K562 (cell line): Measurements from ENCODE around the gene PRCC. TPM values are rescaled to one million over a fixed set of nuclear protein-coding genes. Genes with fewer than 3 reads are reported as not detected.

Source experiments
- ATAC-seq: fragments of 200-7000 bp; cut with Tn5 transposase; 3 replicates; pipeline ENCODE4 v1.9.1; 2020; ENCODE audit warnings: moderate library complexity
- BruUV-seq: library from RNA; stranded (reverse); fragments of 400-500 nt; replicated peaks from 2 replicates; lab custom pipeline; 2021; lab: Mats Ljungman, UMichigan
- CTCF ChIA-PET: fragments of 300-600 bp; formaldehyde crosslinking; extraction: SDS; loops from one replicate; lab custom pipeline; 2021; ENCODE audit warnings: low intra/inter-chr PET ratio; lab: Yijun Ruan, JAX
- POLR2A ChIA-PET: fragments of 300-600, 350-650 bp; sonication (Branson Sonifier 250); formaldehyde crosslinking; extraction: SDS; loops from one replicate; lab custom pipeline; 2021; ENCODE audit warnings: antibody characterized with exemption, inconsistent platforms; lab: Yijun Ruan, JAX
- DNase-seq, 4 experiments: peaks; one replicate each; pipeline versions ENCODE4 v3.0.0 to v3.0.0-alpha.2; 2011 to 2018; ENCODE audit warnings: low spot score in 3 of 4, mixed read lengths in 3 of 4; ENCODE audit errors: extremely low read depth in 1 of 4
- FAIRE-seq: peaks from 2 replicates; lab custom pipeline; 2011; peaks lifted over from hg19 to GRCh38; lab: Jason Lieb, UNC
- H2AFZ ChIP-seq: 2 replicates; pipeline ENCODE4 v1.6.0; 2011; ENCODE audit warnings: low read depth, low read length, control low read depth, inconsistent platforms
- H3K27ac ChIP-seq: fragments of 200-600 bp; 3 replicates; pipeline ENCODE4 v1.8.0; 2011; ENCODE audit warnings: low read depth, mild to moderate bottlenecking, control low read depth, inconsistent platforms, low read length, moderate library complexity, mixed read lengths; ENCODE audit errors: extremely low read depth
- H3K27me3 ChIP-seq, 2 experiments: fragments of 300-600 bp in 1 of 2; 2 replicates in 1 of 2; 3 replicates in 1 of 2; pipeline versions ENCODE4 v1.6.0 to v1.8.0; 2011; ENCODE audit warnings: inconsistent platforms in 2 of 2, low read length in 2 of 2, mild to moderate bottlenecking in 1 of 2, mixed read lengths in 1 of 2, moderate library complexity in 1 of 2; ENCODE audit not compliant: control insufficient read depth in 2 of 2, insufficient read depth in 2 of 2
- H3K36me3 ChIP-seq: fragments of 300-600 bp; 3 replicates; pipeline ENCODE4 v1.8.0; 2011; ENCODE audit warnings: mild to moderate bottlenecking, low read length, inconsistent platforms; ENCODE audit not compliant: control insufficient read depth, insufficient read depth
- H3K4me1 ChIP-seq, 2 experiments: fragments of 200-600 bp in 1 of 2; replicated peaks in 1 of 2; 2 replicates in 1 of 2; 3 replicates in 1 of 2; pipeline versions ENCODE4 v1.5.1 to v1.8.0; 2011; ENCODE audit warnings: inconsistent platforms in 2 of 2, low read length in 2 of 2, mild to moderate bottlenecking in 1 of 2, mixed read lengths in 1 of 2, moderate library complexity in 1 of 2; ENCODE audit not compliant: control insufficient read depth in 2 of 2, insufficient read depth in 2 of 2
- H3K4me2 ChIP-seq: 2 replicates; pipeline ENCODE4 v1.6.1; 2011; ENCODE audit warnings: low read length, control low read depth, inconsistent platforms, mixed read lengths; ENCODE audit not compliant: insufficient read depth
- H3K4me3 ChIP-seq: fragments of 200-600 bp; sonication (generic), shearing (Covaris generic); 2 replicates; pipeline ENCODE4 v1.5.1; 2016; ENCODE audit warnings: control low read depth, inconsistent platforms
- H3K79me2 ChIP-seq: fragments of 200-600 bp; 3 replicates; pipeline ENCODE4 v1.8.0; 2011; ENCODE audit warnings: low read length, inconsistent platforms; ENCODE audit not compliant: control insufficient read depth, insufficient read depth
- H3K9ac ChIP-seq, 2 experiments: 2 replicates each; pipeline versions ENCODE4 v1.6.0 to v1.6.1; 2011; ENCODE audit warnings: low read depth in 2 of 2, low read length in 2 of 2, control low read depth in 1 of 2, inconsistent platforms in 1 of 2, mild to moderate bottlenecking in 1 of 2, mixed read lengths in 1 of 2; ENCODE audit not compliant: insufficient read depth in 1 of 2
- H3K9me1 ChIP-seq: one replicate; pipeline ENCODE4 v1.6.0; 2011; ENCODE audit warnings: inconsistent platforms, mild to moderate bottlenecking, low read length, moderate library complexity; ENCODE audit not compliant: control insufficient read depth, insufficient read depth
- H3K9me3 ChIP-seq: replicated peaks from 2 replicates; pipeline ENCODE4 v1.5.1; 2011; ENCODE audit warnings: low read depth, low read length, inconsistent platforms; ENCODE audit not compliant: control insufficient read depth, insufficient read depth
- H4K20me1 ChIP-seq: replicated peaks from 2 replicates; pipeline ENCODE4 v1.6.1; 2011; ENCODE audit warnings: low read length, inconsistent platforms, mixed read lengths; ENCODE audit not compliant: control insufficient read depth, insufficient read depth
- GABPB1 ChIP-seq: sonication (generic); formaldehyde crosslinking; IDR thresholded peaks from 2 replicates; pipeline ENCODE4 v1.8.0; 2022; ENCODE audit warnings: mild to moderate bottlenecking, missing genetic modification reagents
- MNT ChIP-seq, 2 experiments: fragments of 450-650 bp; conservative IDR thresholded peaks; 2 replicates each; pipeline ENCODE4 v1.6.1; 2017; ENCODE audit warnings: mild to moderate bottlenecking in 2 of 2, moderate library complexity in 2 of 2
- MYC ChIP-seq, 2 experiments: fragments of 250-450 bp in 1 of 2; sonication (Bioruptor Pico) in 1 of 2; IDR thresholded peaks; 2 replicates each; pipeline versions ENCODE4 v1.5.1 to v1.6.1; 2012 to 2021; ENCODE audit warnings: low read depth in 2 of 2, borderline replicate concordance in 1 of 2, improper control_type of control experiment in 1 of 2, low read length in 1 of 2, mild to moderate bottlenecking in 1 of 2, moderate library complexity in 1 of 2
- PHF20 ChIP-seq: fragments of 450-650 bp; IDR thresholded peaks from 2 replicates; pipeline ENCODE4 v1.6.1; 2018; ENCODE audit not compliant: partially characterized antibody
- RCOR1 ChIP-seq, 2 experiments: IDR thresholded peaks; 2 replicates each; pipeline ENCODE4 v1.6.1; 2012; ENCODE audit warnings: low read depth in 2 of 2, low read length in 2 of 2, borderline replicate concordance in 1 of 2, improper control_type of control experiment in 1 of 2
- ZKSCAN3 ChIP-seq: fragments of 250-450 bp; sonication (Bioruptor Pico); IDR thresholded peaks from 2 replicates; pipeline ENCODE4 v1.4.0; 2020
- ZNF766 ChIP-seq: fragments of 200-800 bp; sonication (Bioruptor generic); conservative IDR thresholded peaks from 2 replicates; pipeline ENCODE4 v1.6.1; 2016; ENCODE audit warnings: missing genetic modification characterization, missing compliant biosample characterization
- WGBS: fragments of 100-300 bp; shearing (Covaris generic); methylation state at CpG from one replicate; pipeline ENCODE4 v1.1.6; 2016; ENCODE audit warnings: low coverage, mixed read lengths; ENCODE audit not compliant: insufficient coverage; ENCODE audit errors: missing lambda C conversion rate; 5-methylcytosine and 5-hydroxymethylcytosine counted together
- in situ Hi-C: fragments of 300-500 bp; cut with MboI; formaldehyde crosslinking; loops from 4 replicates; pipeline ENCODE4 v1.15.0; 2018; ENCODE audit warnings: inconsistent platforms, mixed read lengths
- intact Hi-C: fragments of 100-400 bp; cut with micrococcal nuclease; formaldehyde crosslinking; loops from 2 replicates; pipeline ENCODE4 v1.14.2; 2022
- polyA plus RNA-seq, 8 experiments: library from polyadenylated mRNA; depleted of rRNA in 4 of 8; stranded (reverse) in 5 of 8; unstranded in 3 of 8; fragments of >200 nt; fragmentation: Nextera tagmentation in 2 of 8; fragmentation: Illumina TruSeq in 1 of 8; extraction: Ambion mirVana in 2 of 8; extraction: Trizol in 1 of 8; gene quantifications; 2 replicates each; pipeline versions ENCODE4 v1.2.1 to v1.2.3, GENCODE V29; 2011 to 2014; ENCODE audit warnings: inconsistent platforms in 1 of 8, missing spikeins in 1 of 8
- total RNA-seq, 7 experiments: library from RNA; depleted of rRNA in 6 of 7; stranded (reverse); fragments of >200 nt in 6 of 7; fragmentation: Illumina TruSeq in 2 of 7; extraction: Trizol in 2 of 7; gene quantifications; 2 replicates each; pipeline versions ENCODE4 v1.2.1 to v1.2.3, GENCODE V29; 2011 to 2021; ENCODE audit warnings: low replicate concordance in 1 of 7
- TF ChIP-seq, protein P1 (sequence below): sonication (generic); formaldehyde crosslinking; IDR thresholded peaks from 2 replicates; pipeline ENCODE4 v1.8.0; 2022; ENCODE audit warnings: mild to moderate bottlenecking, missing genetic modification reagents
- TF ChIP-seq, protein P2 (sequence below): sonication (generic); formaldehyde crosslinking; IDR thresholded peaks from 2 replicates; pipeline ENCODE4 v1.8.0; 2023; ENCODE audit warnings: mild to moderate bottlenecking, missing genetic modification reagents

The PRCC gene
- total and polyA plus RNA-seq, 9 of the 15 experiments (the other 6 are each of a cell fraction or from before 2014, with no cell fraction given) = 23.9 to 201 (median 41.1) TPM

GRCh38 chr1:156767879-156768604, 707 bp downstream of the PRCC start (continued):
- TF ChIP-seq, protein P1, sequence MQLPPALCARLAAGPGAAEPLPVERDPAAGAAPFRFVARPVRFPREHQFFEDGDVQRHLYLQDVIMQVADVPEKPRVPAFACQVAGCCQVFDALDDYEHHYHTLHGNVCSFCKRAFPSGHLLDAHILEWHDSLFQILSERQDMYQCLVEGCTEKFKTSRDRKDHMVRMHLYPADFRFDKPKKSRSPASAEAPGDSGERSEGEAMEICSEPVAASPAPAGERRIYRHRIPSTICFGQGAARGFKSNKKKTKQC (CRISPR knock-in tag) = 0 out of 2 replicates have a peak, but pooled peaks have one; percentile 9

- no peak for FAIRE-seq
- POLR2A ChIA-PET = interaction anchor here (0.9 to 4.9 kb wide), 7 partner anchors 8 to 42 kb away, joined by 3 to 22 read pairs (median 5); partner anchors contain the start of genes HDGF, ISG20L2 and METTL25B
- intact Hi-C loops = no loop called here
- Histone ChIP-seq H3K27ac (peak overlapping the region; percentile 84), H3K4me2 (peak overlapping the region; percentile 96), H4K20me1 (peaks cover 5% of the 10 kb centered on the region; the same call in 1 of the 2 replicates), H3K4me3 (peak overlapping the region; percentile 88), H3K9me3 (no peaks in the 10 kb centered on the region), H3K4me1 (peaks cover 28 to 37% of the 10 kb centered on the region in 2 experiments), H3K79me2 (peaks cover 76% of the 10 kb centered on the region), H3K36me3 (peaks cover 30% of the 10 kb centered on the region), H3K27me3 (no peaks in the 10 kb centered on the region), H3K9me1 (no peaks in the 10 kb centered on the region), H3K9ac (peak overlapping the region; percentile 91 to 98), H2AFZ (no peak overlapping the region)
- in situ Hi-C loops = loop anchor here (5.0 kb wide), 1 partner anchor 41 kb away; the partner anchor contains the start of genes ISG20L2 and METTL25B
- ATAC-seq = no peak
- no TSS peak for BruUV-seq
- under 1% methylated on average over 8 of the region's 8 CpGs for WGBS
- peak in 1 of 4 experiments; percentile 41 for DNase-seq
- CTCF ChIA-PET = interaction anchor here (0.6 to 0.7 kb wide), 2 partner anchors 154 to 202 kb away, joined by 3 read pairs; no protein-coding TSS in a partner anchor
- no peak for TF ChIP-seq ZKSCAN3 (CRISPR knock-in tag)
- TF ChIP-seq RCOR1 (IDR thresholded peaks at IDR 0.05; ENCODE audit: borderline replicate concordance in 1 of 2, low read depth in 2 of 2, low read length in 2 of 2) = peak in 1 of 2 experiments; percentile 0; a peak in 1 of 4 replicates
- no peak for TF ChIP-seq PHF20
- 0 out of 2 replicates have a peak, but pooled peaks have one; percentile 25 for TF ChIP-seq GABPB1 (CRISPR knock-in tag)
- TF ChIP-seq, protein P2, sequence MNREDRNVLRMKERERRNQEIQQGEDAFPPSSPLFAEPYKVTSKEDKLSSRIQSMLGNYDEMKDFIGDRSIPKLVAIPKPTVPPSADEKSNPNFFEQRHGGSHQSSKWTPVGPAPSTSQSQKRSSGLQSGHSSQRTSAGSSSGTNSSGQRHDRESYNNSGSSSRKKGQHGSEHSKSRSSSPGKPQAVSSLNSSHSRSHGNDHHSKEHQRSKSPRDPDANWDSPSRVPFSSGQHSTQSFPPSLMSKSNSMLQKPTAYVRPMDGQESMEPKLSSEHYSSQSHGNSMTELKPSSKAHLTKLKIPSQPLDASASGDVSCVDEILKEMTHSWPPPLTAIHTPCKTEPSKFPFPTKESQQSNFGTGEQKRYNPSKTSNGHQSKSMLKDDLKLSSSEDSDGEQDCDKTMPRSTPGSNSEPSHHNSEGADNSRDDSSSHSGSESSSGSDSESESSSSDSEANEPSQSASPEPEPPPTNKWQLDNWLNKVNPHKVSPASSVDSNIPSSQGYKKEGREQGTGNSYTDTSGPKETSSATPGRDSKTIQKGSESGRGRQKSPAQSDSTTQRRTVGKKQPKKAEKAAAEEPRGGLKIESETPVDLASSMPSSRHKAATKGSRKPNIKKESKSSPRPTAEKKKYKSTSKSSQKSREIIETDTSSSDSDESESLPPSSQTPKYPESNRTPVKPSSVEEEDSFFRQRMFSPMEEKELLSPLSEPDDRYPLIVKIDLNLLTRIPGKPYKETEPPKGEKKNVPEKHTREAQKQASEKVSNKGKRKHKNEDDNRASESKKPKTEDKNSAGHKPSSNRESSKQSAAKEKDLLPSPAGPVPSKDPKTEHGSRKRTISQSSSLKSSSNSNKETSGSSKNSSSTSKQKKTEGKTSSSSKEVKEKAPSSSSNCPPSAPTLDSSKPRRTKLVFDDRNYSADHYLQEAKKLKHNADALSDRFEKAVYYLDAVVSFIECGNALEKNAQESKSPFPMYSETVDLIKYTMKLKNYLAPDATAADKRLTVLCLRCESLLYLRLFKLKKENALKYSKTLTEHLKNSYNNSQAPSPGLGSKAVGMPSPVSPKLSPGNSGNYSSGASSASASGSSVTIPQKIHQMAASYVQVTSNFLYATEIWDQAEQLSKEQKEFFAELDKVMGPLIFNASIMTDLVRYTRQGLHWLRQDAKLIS (CRISPR knock-in tag) = 0 out of 2 replicates have a peak, but pooled peaks have one; percentile 55
- 0 out of 2 replicates have a peak, but pooled peaks have one; percentile 3 for TF ChIP-seq MYC (IDR thresholded peaks at IDR 0.05; ENCODE audit: low read depth, low read length)
- TF ChIP-seq MYC (CRISPR knock-in tag; IDR thresholded peaks at IDR 0.05; ENCODE audit: borderline replicate concordance, low read depth) = no peak
- peak in 1 of 2 experiments; percentile 13; a peak in 1 of 4 replicates for TF ChIP-seq MNT (conservative IDR thresholded peaks at IDR 0.05)
- TF ChIP-seq ZNF766 (CRISPR knock-in tag) = 0 out of 2 replicates have a peak, but pooled peaks have one; percentile 48
These were observed 1.4 kb downstream of the PRCC start for GRCh38 chr1:156768610-156769295.
